Measurements from ENCODE around the gene PCAT7.
"Not testable (repeated sequence)": the region's sequence is repeated elsewhere in the genome, so short reads cannot be mapped to it uniquely, and the experiment has no call there.

The PCAT7 gene

DNA sequence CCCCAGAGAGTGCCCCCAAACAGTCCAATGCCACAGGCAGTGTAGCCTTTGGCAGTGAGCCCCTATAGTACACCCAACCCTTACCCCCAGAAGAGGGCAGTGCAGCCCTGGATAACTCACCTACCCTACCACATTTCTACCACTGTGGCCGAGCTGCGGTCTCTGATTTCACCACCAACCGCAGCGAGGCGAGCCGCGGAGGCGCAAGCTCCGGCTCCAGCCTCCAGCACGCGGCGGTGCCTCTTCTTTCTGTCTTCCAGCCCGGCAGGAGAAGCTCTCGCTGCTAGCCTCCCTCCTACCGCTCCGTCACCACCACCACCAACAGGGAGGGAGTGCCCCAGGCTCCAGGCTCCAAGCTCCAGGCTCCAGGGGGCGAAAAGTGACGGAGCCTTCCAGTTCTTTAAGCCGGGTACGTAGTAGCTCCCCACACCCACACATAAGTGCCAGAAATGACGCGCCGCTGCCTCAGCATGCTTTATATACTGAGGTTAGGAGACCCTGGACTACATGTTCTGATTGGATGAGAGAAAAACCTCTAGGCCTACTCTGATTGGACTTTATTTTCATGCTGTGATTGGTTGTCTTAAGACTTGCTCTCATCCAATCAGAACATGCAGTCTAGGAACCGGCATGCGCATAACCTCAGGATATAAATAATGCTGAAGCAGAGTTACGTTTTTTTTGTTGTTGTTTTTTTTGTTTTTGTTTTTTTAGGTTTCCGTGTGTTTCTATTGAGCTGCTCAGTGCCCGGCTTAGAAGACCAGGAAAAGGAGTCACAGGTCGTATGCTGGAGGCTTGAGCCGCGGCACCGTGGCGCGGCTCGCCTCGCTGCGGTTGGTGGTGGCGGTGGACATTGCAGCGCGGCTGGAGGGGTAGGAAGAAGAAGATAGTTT is at the start of gene PCAT7:
Gene PCAT7, plus strand, starts transcription at position 645 of the 893 bp plus-strand sequence.
- no peak for DNase-seq

DNA sequence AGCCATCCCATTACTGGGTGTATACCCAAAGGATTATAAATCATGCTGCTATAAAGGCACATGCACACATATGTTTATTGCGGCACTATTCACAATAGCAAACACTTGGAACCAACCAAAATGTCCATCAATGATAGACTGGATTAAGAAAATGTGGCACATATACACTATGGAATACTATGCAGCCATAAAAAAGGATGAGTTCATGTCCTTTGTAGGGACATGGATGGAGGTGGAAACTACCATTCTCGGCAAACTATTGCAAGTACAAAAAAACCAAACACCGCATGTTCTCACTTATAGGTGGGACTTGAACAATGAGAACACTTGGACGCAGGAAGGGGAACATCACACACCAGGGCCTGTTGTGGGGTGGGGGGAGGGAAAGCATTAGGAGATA is 48.5 kb upstream of the PCAT7 start:
- not testable (repeated sequence) for DNase-seq

DNA sequence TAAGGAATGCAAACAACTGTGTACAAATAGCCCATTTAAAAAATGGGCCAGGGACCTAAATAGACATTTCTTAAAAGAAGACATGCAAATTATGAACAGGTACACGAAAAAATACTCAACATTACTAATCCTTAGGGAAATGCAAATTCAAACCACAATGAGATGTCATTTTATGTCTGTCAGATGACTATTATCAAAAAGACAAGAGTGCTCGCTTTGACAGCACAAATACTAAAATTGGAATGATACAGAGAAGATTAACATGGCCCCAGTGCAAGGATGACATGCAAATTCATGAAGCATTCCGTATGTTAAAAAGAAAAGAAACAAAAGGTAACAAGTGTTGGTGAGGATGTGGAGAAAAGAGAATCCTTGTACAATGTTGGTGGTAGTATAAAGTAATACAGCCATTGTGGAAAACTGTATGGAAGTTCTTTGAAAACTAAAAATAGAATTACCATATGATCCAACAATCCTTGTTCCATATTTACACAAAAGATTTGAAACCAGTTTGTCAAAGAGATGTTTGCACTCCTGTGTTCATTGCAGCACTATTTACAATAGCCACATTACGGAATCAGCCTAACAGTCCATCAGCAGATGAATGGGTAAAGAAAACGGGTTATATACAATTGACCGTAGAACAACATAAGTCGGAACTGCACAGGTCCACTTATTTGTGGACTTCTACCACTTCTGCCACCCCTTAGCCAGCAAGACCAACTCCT is 47.2 kb upstream of the PCAT7 start:
- no peak for DNase-seq

DNA sequence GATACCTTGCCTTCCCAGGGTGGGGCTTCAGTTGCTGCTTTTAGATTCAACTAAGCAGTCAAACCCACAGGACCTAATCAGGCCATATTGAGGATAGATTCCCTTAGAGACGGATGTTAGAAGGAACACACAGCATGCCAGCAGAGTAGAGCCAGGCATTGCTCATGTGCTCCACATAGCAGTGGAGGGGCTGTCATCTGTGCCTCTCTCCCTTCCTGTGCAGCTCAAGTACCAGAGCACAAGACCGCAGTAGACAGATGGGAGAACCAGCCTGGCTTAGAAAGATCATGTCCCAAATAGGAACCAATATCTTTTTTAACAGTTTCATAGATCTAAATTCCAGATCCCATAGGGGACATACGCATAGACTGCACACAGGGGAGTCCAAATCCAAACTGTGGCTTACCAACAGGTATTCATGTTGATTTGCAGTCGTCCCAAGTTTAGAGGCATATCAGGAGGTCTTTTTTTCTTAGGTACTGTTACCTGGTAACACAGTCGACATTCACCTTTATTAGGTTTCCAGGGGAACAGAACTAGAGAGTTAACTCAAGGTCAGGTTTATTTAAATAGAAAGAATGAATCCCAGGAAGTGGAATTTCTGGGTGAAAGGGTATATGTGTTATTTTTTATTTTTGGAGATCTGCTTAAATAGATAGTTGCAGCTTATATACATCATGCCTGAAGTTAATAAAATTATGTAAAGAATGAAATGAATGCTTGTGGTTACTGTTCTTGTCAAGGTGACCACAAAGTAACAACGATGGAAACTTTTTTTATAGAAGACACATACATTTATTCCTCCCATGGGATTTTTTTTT is 43.5 kb upstream of the PCAT7 start:
- DNase-seq = no peak

DNA sequence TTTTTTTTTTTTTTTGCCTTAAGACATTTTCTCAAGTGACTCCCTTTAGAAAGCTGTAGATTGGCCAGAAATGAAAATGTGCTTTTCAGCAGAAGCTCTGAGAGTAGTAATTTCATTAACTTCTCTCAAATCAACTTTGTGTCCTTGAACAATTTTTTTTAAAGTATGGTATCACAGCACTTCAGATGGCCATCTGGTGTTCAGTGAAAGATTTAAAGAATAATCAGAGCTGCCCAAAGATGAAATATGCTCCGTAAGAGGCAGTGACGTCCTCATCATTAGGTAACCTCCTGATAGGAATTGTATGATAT is 43.0 kb upstream of the PCAT7 start:
- no peak for DNase-seq

DNA sequence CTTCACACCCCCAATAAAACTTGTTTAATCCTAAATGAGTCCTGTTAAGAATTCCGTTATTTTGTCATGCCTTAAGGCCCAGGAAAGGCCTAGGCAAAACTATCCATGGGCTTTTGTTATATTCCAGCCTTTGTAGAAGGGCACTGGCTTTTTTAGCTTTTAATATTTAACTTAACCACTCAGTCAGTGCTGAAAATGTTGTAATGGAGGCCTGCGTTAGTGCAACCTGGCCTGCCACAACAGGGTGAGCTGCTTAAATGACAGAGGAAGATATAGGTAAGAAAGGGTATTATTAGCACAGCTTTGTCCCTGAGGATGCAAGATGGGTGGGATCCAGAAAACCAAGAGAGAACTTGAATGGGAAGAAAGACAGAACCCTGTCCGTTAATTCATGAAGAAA is 40.2 kb upstream of the PCAT7 start:
- DNase-seq = no peak

DNA sequence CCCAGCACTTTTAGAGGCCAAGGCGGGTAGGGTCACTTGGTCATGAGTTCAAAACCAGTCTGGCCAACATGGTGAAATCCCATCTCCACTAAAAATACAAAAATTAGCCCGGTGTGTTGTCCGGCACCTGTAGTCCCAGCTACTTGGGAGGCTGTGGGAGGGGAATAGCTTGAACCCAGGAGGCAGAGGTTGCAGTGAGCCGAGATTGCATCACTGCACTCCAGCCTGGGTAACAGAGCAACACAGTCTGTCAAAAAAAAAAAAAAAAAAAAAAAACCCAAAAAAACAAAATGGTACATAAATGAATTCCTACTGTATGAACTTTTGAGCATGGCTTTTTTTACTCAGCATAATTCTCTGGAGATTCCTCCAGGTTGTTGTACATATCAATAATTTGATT is 37.6 kb upstream of the PCAT7 start:
- DNase-seq = no peak

DNA sequence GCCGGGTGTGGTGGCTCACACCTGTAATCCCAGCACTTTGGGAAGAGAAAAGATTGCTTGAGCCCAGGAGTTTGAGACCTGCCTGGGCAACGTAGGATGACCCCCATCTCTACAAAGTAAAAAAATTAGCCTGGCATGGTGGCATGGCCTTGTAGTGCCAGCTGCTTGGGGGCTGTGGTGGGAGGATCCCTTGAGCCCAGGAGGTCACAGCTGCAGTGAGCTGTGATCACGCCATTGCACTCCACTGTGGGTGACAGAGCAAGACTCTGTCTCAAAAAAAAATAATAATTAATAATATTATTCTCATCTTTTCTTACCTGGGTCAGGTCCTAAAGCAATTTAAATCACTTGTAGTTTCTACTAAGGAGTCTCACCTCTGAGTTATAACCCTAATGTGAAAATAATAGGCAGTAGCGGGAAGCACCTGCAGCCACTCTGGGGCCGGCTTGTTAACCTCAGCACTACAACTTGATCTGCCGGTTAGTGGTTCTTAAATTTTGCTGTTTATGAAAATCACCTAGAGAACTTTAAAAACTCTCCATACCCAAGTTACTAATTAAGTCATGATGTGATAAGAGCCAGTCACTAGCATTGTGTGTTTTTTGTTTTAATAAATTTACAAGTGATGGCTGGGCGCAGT is 29.4 kb upstream of the PCAT7 start:
- no peak for DNase-seq

DNA sequence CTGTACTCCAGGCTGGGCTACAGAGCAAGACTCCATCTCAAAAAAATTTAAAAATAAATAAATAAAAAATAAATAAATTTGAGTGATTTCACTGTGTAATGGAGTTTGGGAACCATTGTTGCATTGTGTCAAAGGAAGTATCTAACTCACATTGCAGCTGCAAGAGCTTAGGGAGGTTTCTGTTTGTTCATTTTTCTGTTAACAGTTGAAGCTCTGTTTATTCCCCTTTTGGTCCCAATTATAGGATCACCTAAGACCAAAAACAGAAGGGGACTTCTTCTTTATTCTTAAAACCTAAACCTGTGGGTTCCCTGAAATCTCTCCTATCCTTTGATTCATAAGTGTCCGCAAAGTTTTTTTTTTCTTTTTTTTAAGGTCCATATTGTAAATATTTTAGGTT is 28.6 kb upstream of the PCAT7 start:
- DNase-seq = no peak

DNA sequence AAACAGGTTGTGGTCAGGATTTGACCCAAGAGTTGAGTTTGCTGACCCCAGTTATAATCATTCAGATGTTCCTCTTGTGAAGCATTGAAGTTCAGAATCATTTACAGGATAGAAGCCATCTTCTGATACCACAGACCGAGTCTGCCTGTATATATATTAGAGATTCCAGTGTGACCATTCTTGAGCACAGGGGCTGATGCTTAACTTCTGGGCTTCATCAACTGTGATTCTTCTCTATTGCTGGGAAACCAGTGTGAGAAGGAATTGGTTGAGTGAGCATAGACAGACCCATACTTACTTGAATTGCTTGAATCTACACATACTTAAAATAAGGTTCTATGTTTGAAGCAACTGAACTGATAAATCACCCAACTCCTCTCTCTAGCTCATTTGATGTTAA is 27.9 kb upstream of the PCAT7 start:
- DNase-seq = no peak

DNA sequence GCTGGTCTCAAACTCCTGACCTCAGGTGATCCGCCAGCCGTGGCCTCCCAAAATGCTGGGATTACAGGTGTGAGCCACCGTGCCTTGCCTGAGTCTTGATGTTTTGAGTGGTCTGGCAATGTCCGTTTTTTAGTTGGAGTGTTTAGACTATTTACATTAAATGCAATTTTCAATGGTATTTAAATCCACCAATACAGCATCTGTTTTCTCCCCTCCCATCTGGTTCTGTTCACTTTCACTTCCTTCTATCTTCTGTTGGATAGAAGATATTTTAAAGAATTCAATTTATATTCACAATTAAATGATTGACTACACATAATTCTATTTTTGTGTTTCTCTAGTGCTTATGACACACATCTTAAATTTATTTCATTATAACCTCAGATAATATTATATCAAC is 26.0 kb upstream of the PCAT7 start:
- no peak for DNase-seq

DNA sequence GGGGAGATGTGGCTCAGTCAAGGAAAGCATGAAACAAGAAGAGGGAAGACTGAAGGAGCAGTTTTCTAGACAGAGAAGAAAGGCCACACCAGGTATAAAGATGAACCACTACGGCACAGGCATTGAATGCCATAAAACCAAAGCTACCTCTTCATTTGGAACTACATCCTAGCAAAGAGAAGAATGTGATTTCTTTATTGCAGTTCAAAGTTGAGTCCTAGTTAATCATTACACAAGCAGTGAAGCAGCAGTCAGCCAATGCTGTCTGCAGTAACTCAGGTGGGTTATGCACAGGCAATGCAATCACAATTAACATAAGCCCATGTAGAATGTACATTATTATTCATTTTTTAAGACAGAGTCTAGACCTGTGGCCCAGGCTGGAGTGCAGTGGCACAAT is 21.7 kb upstream of the PCAT7 start:
- no peak for DNase-seq

DNA sequence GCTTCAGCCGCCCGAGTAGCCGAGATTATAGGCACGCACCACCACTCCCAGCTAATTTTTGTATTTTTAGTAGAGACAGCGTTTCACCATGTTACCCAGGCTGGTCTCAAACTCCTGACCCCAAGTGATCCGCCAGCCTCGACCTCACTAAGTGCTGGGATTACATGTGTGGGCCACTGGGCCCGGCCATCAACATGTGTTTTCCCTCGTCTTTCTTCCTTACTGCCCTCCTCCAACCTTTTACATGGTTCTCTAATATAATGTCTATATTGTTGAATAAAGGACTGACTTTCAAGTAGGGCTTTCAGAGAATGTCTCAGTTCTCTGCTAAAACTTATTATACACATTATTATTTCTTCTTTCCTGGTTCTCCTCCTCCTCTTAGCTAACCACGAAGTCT is 21.3 kb upstream of the PCAT7 start:
- no peak for DNase-seq

DNA sequence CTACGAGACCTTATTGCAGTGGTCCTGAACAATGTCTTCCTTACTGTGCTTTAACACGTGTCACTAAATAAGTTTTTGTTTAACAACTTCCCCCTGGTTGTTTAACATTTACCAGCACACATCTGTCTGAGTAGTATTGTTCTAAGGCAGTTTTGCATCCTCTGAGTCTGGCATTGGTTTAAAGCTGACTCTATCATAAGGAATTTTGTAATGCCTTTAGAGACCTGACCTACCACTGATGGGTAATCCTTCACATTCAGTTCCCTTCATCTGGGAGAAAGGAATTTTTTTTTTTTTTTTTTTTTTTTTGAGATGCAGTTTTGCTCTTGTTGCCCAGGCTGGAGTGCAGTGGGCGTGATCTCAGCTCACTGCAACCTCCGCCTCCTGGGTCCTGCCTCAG is 20.0 kb upstream of the PCAT7 start:
- no peak for DNase-seq

DNA sequence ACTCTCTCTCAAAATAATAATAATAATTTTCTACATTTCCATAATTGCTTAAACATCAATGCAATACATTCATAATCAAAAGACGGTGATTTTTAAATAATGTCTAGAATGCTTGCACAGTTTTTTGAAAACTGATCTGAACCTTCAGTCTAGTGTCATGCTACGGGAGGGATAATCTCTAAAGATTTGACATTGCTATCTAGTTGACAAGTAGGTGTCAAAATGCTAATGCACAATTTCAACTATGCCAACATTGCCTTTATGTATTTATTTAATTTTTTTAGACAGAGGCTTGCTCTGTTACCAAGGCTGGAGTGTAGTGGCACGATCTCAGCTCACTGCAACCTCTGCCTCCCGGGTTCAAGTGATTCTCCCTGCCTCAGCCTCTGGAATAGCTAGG is 16.0 kb upstream of the PCAT7 start:
- no peak for DNase-seq

DNA sequence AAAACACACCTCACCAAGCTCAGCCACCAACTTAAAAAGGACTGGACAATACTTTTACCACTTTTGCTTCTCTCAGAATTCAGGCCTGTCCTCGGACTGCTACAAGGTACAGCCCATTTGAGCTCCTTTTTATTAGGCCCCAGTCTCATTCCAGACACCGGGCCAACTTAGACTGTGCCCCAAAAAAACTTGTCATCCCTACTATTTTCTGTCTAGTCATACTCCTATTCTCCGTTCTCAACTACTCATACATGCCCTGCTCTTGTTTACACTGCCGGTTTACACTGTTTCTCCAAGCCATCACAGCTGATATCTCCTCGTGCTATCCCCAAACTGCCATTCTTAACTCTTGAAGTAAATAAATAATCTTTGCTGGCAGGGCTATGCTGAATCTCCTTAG is 10.5 kb upstream of the PCAT7 start:
- not testable (repeated sequence) for DNase-seq

DNA sequence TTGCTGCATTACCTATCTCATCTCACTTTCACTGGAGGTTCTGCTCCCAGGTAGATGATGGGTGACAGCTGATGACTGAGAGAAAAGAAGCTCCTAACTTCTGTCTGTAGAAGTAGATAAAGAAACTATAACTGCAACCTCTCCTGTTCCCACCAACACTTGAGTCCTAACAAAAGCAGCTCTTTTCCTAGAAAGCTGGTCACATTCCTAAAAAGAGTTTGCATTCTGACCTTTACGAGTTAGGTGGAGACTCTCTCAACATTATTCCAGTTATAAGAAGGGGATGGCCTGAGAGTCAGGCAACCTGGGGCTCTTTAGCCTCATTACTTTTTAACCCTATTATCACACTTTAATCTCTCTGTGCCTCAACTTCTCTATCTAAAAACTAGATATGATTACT is 8.9 kb upstream of the PCAT7 start:
- no peak for DNase-seq

DNA sequence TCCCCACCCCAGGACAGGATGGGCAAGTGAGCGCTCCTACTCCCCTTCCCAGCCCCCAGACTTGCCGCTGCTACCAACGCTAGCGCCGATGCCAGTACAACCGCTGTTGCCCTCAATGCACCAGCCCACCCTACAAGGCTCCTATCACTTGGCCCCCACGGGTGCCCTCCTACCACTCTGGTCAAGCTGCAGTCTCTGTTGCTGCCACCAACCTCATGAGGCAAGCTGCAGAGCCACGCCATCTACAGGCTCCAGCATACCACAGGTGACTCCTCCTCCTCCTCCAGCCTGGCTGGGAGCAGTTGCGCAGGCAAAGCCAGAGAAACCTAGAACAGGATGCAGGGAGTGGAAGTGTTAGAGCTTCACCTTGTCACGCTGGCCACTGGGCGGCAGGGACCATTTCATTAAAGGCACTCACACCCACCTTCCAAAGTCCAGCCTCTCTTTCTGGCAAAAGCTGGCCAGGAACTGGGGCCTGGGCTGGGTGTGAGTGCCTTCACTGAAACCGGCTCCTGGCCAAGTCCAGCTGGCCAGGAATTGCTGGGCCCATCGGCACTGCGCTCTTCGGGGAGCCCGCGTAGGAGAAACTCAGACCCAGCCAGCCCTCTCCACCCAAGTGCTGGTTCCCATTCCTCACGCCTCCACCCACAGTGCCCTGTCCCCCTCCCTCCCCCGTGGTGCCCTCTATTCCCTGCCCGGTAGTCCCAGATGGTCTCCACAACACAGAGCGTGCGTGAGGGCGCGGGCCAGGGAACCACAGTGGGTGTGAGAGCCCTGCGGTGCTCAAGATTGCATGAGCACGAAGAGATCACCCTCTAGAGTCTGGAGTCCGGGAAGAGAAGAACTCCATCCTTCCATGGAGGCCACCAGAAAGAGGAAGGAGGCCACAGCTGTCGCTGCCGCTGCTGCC is 1.6 kb upstream of the PCAT7 start:
- DNase-seq = no peak

DNA sequence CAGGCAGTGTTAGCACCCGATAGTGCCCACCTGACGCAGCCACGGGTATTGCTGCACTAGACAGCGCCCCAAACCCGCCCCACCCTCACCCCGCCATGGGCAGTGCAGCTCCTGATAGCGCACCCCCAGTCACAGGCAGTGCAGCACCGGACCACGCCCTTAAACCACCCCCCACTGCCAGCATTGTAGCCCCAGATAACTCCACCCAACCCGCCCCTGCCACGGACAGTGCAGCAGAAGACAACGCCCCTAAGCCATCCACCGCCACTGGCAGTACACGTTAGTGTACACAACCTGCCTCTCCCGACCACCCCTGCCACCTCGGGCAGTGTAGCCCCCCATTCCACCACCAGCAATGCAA is 825 bp upstream of the PCAT7 start:
- no peak for DNase-seq

DNA sequence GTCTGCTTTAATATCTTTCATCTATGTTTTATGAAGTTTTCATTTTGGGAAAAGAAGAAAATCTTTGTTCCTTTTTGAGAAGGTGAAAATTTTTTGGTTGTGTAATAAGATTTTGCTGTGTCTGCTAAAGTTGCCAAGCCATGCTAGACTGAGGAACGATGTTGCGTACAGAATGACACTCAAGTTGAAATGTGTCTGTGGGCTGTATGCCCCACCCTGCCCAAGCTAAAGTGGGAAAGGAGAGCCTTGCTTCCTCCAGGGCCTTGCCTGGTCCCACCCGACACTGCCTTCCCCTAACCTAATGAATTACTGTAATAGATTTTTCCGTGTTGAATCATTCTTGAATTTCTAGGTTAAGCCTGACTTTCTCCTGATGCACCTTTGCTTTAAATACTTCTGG is 2.5 kb downstream of the PCAT7 start:
- DNase-seq = no peak

DNA sequence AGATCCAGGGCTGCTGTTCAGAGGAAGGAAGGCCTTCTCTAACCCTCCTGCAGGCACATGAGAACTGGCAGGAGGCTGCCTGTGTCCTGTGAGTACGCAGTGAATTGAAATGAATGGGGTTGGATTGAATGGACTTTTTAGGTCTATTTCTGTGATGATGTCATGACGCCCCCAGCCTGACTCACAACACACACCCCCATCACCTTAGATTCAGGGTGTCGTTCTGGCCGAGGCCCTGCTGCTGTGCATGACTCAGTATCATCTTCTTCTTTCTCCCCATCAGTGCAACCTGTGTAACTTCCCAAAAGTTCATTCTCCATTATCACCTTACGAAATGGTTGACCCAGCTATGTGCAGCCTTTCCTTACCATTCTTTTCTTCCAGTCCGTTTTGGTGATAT is 5.4 kb downstream of the PCAT7 start:
- no peak for DNase-seq

DNA sequence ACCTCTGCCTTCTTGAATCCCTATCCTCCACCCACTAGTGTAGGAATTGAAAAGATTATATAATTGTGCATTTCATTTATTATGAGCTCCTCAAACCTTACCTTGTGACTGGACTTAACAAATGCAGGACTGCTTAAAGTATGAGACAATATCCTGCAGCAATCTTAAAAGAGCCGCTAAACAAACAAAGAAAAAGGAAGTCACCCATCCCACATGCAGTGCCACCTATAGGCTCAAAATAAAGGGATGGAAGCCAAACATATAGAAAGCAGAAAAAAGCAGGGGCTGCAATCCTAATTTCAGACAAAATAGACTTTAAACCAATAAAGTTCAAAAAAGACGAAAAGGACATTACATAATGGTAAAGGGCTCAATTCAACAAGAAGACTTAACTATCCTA is 8.7 kb downstream of the PCAT7 start:
- no peak for DNase-seq

All from femur (tissue), 1 donor.